Measurements from ENCODE around the gene CIROP.

The CIROP gene

DNA sequence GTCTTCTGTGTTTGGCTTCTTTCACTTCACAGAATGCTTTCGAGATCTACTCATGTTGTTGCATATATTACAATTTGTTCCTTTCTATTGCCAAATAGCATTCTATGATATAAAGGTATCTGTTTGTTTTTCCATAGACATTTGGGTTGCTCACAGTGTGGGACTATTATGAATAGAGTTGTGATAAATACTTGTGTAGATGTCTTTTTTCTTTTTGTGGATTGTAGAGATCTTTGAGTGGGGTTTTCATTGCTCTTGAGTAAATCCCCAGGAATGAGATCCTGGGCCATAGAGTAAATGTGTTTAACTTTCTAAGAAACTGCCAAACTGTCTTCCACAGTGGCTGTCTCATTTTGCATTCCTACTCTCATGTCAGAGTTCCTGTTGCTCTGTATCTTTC lies 39.1 kb upstream of the CIROP start:
- no CpG with 5 or more reads among the region's 1 CpG for WGBS, 2 experiments (ENCODE audit: insufficient coverage in 2 of 2)
- H3K27ac ChIP-seq (ENCODE audit: low read depth, low read length, severe bottlenecking) = no peak overlapping the region

DNA sequence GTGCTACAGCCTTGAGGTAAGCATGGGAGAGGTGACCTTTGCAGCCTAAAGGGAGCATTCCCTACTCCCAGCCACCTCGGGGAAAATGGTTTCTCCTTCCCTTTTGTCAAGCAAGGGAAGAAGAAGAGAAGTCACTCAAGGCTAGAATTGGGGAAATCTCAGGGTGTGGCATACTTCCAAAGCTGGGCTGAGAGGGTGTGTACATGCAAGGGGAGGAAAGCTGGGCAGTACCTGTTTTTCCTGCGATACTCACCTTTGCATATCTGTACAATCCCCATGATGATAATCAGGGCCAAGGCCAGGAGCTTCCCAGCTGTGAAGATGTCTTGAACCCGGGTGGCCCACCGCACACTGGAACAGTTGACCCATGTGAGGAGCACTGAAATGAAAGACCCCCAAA lies 38.0 kb upstream of the CIROP start:
- Histone ChIP-seq H3K9me3 (ENCODE audit: control insufficient read depth, low read length) (no peaks in the 10 kb centered on the region), H3K4me3 (ENCODE audit: extremely low read depth, insufficient read depth, low read length, poor library complexity, severe bottlenecking) (no peak overlapping the region)
- WGBS, 2 experiments (ENCODE audit: insufficient coverage in 2 of 2) = 94 to 96% methylated on average over 3 to 4 of the region's 4 CpGs

More for the DNA sequence above, 39.1 kb upstream of the CIROP start:
- Histone ChIP-seq H3K9me3 (ENCODE audit: control insufficient read depth, low read length) (no peaks in the 10 kb centered on the region), H3K4me1 (ENCODE audit: control insufficient read depth, insufficient read depth, low read length, poor library complexity, severe bottlenecking) (peaks cover 11% of the 10 kb centered on the region), H3K36me3 (ENCODE audit: control insufficient read depth, insufficient read depth, low read length) (no peaks in the 10 kb centered on the region), H3K4me3 (ENCODE audit: extremely low read depth, insufficient read depth, low read length, poor library complexity, severe bottlenecking) (no peak overlapping the region)

DNA sequence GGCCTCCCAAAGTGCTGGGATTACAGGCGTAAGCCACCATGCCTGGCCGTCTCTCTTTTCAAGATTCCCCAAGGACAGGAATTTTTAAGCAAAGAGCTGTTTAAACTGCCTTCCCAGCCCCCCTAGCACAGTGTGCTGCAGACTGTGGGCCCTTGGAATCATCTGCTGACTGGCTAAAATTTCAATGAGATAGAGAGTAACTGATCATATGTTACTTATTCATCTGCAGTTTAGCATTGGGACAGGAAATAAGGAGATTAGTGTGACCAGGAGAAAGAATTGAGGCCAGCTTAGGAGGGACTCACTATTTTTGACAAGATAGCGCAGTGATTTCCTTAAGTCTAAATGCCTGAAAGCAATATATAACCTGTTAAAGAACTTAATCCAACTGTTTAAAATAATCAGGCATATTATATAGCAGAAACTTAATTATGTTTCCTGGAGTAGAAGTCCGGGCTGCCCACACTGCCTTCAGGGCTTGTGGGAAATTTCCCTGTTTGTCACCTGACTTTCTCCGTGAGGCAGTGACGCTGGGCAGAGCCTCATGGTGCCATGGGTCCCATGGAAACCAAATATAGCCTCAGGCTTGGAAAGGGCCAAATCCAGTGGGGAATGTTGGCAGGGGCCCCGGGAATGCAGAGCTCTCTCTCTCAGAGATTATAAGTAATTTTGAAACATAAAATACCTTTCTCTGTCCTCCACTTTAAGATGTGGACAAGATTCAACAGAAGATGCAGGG lies 37.1 kb upstream of the CIROP start:
- H3K9me3 ChIP-seq (ENCODE audit: control insufficient read depth, low read length) = no peaks in the 10 kb centered on the region
- H3K4me3 ChIP-seq (ENCODE audit: extremely low read depth, insufficient read depth, low read length, poor library complexity, severe bottlenecking) = no peak overlapping the region
- H3K4me1 ChIP-seq (ENCODE audit: control insufficient read depth, insufficient read depth, low read length, poor library complexity, severe bottlenecking) = peaks cover 11% of the 10 kb centered on the region
- no peak overlapping the region for H3K27ac ChIP-seq (ENCODE audit: low read depth, low read length, severe bottlenecking)
- H3K36me3 ChIP-seq (ENCODE audit: control insufficient read depth, insufficient read depth, low read length) = no peaks in the 10 kb centered on the region
- 85 to 95% methylated on average over 5 of the region's 7 CpGs for WGBS, 2 experiments (ENCODE audit: insufficient coverage in 2 of 2)

More for the DNA sequence above, 38.0 kb upstream of the CIROP start:
- H3K27ac ChIP-seq (ENCODE audit: low read depth, low read length, severe bottlenecking) = no peak overlapping the region
- no peaks in the 10 kb centered on the region for H3K36me3 ChIP-seq (ENCODE audit: control insufficient read depth, insufficient read depth, low read length)
- peaks cover 11% of the 10 kb centered on the region for H3K4me1 ChIP-seq (ENCODE audit: control insufficient read depth, insufficient read depth, low read length, poor library complexity, severe bottlenecking)

DNA sequence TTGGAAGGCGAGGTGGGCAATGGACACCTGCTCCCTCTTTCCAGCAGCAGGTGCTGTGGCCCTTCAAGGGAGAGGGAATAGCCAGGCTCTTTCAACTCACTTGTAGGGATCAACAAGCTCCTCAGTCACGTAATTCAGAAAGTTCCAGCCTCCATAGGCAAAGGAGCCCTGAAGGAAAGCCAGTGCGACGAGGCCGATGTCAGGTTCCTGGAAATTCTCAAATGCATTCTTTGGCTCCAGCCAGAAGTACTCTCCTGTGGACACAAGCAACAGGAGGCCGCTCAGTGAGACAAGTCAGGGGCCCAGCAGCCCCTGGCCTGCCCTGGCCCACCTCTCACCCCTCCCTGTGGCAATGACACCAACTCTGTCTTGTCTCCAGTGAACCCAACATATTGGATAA lies 35.6 kb upstream of the CIROP start:
- Histone ChIP-seq H3K9me3 (ENCODE audit: control insufficient read depth, low read length) (no peaks in the 10 kb centered on the region), H3K4me3 (ENCODE audit: extremely low read depth, insufficient read depth, low read length, poor library complexity, severe bottlenecking) (no peak overlapping the region), H3K4me1 (ENCODE audit: control insufficient read depth, insufficient read depth, low read length, poor library complexity, severe bottlenecking) (no peaks in the 10 kb centered on the region), H3K36me3 (ENCODE audit: control insufficient read depth, insufficient read depth, low read length) (no peaks in the 10 kb centered on the region), H3K27ac (ENCODE audit: low read depth, low read length, severe bottlenecking) (no peak overlapping the region)
- 83 to 93% methylated on average over 5 to 6 of the region's 6 CpGs for WGBS, 2 experiments (ENCODE audit: insufficient coverage in 2 of 2)

DNA sequence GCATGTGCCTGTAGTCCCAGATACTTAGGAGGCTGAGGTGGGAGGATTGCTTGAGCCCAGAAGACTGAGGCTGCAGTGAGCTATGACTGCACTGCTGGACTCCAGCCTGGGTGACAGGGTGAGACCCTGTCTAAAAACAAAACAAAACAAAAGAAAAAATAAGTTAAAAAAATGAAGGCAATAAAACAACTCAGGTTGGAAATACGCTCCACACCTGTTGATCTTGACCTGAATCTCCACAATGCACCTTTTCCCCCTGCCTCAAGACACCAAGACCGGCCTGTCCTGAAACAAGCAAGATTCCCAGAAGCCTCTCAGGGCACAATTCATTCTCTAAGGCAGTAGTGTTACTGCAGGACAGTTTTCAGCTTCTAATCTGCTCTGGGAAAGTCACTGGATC lies 35.1 kb upstream of the CIROP start:
- no peaks in the 10 kb centered on the region for H3K9me3 ChIP-seq (ENCODE audit: control insufficient read depth, low read length)
- no peak overlapping the region for H3K4me3 ChIP-seq (ENCODE audit: extremely low read depth, insufficient read depth, low read length, poor library complexity, severe bottlenecking)
- H3K27ac ChIP-seq (ENCODE audit: low read depth, low read length, severe bottlenecking) = no peak overlapping the region
- H3K36me3 ChIP-seq (ENCODE audit: control insufficient read depth, insufficient read depth, low read length) = no peaks in the 10 kb centered on the region
- 100% methylated on average over 2 of the region's 2 CpGs; no CpG with 5 or more reads in 1 of the 2 experiments for WGBS, 2 experiments (ENCODE audit: insufficient coverage in 2 of 2)
- H3K4me1 ChIP-seq (ENCODE audit: control insufficient read depth, insufficient read depth, low read length, poor library complexity, severe bottlenecking) = no peaks in the 10 kb centered on the region

DNA sequence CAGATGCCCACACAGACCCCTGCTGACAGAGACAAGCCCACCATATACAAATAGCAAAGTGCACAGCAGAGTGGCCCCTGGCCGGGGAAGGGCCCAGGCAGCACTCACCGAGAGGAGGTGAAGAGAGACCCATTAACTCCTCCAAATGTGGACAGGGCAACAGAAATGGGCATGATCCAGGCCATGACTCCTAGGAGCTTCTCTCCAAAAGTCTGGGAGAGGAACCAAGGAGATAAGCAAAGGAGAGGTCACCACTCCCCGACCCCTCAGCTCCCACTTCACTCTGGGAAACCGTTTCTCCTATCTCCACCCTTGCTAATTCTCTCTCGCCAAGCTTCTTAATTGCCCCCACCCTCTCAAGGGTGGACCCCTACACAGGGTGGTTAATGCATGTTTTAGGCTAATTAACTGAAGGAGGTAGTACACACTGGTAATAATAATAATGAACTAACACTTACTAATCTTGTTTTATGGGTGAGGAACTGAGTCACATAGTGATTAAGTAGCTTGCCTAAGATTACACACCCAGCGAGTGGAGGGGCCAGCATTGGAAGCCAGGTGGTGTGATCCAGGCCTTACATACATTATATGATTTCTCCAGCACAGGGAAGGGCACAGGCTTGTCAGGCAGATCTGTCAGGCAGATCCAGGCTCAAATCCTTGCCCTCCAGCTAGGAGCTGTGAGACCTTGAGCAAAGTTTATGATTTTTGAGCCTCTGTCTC lies 33.2 kb upstream of the CIROP start:
- Histone ChIP-seq H3K9me3 (ENCODE audit: control insufficient read depth, low read length) (no peaks in the 10 kb centered on the region), H3K4me1 (ENCODE audit: control insufficient read depth, insufficient read depth, low read length, poor library complexity, severe bottlenecking) (no peaks in the 10 kb centered on the region), H3K27ac (ENCODE audit: low read depth, low read length, severe bottlenecking) (no peak overlapping the region), H3K4me3 (ENCODE audit: extremely low read depth, insufficient read depth, low read length, poor library complexity, severe bottlenecking) (no peak overlapping the region), H3K36me3 (ENCODE audit: control insufficient read depth, insufficient read depth, low read length) (no peaks in the 10 kb centered on the region)
- WGBS, 2 experiments (ENCODE audit: insufficient coverage in 2 of 2) = 100% methylated on average over 1 to 2 of the region's 6 CpGs

DNA sequence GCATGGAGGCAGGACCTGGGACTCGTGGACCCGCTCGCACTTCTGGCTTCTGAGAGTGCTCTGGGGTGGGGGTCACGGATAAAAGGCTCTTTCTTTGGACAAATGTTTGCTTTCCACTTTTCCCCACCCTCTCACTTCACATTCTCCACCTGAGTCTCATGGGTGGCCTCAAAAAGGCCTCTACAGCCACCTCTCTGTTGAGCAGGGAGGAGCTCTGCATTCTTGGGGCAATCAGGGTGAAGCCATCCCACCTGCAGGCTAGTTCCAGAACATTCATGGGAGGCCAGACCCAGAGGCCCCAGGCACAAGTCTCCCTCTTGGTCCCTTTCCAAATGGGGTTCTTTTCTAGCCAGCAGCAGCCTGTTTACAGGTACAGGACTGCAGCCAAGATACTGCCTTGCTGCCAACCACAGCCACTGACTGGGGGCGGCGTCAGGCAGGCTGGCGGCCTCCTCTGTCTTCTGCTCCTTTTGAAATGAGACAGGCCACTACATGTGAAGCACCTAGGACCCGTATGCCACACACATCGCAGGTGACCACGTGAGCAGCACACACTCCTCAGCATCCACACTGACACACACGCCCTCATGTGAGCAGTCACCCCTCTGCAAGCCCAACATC lies 32.5 kb upstream of the CIROP start:
- H3K9me3 ChIP-seq (ENCODE audit: control insufficient read depth, low read length) = no peaks in the 10 kb centered on the region
- H3K36me3 ChIP-seq (ENCODE audit: control insufficient read depth, insufficient read depth, low read length) = no peaks in the 10 kb centered on the region
- no peak overlapping the region for H3K4me3 ChIP-seq (ENCODE audit: extremely low read depth, insufficient read depth, low read length, poor library complexity, severe bottlenecking)
- H3K4me1 ChIP-seq (ENCODE audit: control insufficient read depth, insufficient read depth, low read length, poor library complexity, severe bottlenecking) = no peaks in the 10 kb centered on the region
- H3K27ac ChIP-seq (ENCODE audit: low read depth, low read length, severe bottlenecking) = no peak overlapping the region
- 92 to 96% methylated on average over 10 of the region's 11 CpGs for WGBS, 2 experiments (ENCODE audit: insufficient coverage in 2 of 2)

DNA sequence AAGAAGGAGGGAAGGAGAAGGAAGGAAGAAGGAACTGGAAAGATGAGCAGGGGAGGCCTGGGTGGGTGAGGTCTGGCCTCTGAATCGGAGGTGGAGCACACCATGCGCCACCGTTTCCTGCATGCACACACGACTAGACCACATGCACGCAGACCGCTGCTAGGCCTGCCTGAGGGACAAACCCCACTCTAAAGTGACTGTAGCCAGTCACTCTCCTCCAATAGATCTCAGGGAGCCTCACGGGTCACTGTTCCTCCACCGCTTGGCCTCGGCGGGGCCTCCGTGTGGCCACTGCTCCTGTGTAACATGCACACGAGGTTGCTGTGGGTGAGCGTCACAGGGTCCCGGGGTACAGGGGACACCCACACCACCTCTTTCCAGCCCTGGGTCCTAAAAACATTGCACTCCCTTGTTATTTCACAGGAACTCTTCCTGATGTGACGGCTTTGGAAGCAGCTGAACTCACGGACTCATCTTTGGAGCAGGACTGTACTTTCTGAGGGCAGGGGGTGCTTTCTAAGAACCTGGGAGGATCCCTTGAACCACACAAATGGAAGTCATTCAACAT lies 31.9 kb upstream of the CIROP start:
- no peak overlapping the region for H3K27ac ChIP-seq (ENCODE audit: low read depth, low read length, severe bottlenecking)
- no peaks in the 10 kb centered on the region for H3K4me1 ChIP-seq (ENCODE audit: control insufficient read depth, insufficient read depth, low read length, poor library complexity, severe bottlenecking)
- WGBS, 2 experiments (ENCODE audit: insufficient coverage in 2 of 2) = 96 to 98% methylated on average over 8 to 16 of the region's 16 CpGs
- H3K36me3 ChIP-seq (ENCODE audit: control insufficient read depth, insufficient read depth, low read length) = no peaks in the 10 kb centered on the region
- H3K9me3 ChIP-seq (ENCODE audit: control insufficient read depth, low read length) = no peaks in the 10 kb centered on the region
- H3K4me3 ChIP-seq (ENCODE audit: extremely low read depth, insufficient read depth, low read length, poor library complexity, severe bottlenecking) = no peak overlapping the region

DNA sequence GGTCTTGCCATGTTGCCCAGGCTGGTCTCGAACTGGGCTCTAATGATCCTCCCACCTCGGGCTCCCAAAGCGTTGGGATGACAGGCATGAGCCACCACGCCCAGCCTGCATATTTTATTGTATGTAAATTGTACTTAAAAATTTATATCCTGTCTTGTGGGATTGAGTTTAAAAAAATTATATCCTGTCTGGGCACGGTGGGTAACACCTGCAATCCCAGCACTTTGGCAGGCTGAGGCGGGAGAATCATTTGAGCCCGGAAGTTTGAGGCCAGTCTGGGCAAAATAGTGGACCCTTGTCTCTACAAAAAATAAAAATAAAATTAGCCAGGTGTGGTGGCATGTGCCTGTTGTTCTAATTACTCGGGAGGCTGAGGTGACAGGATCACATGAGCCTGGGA lies 28.2 kb upstream of the CIROP start:
- Histone ChIP-seq H3K4me1 (ENCODE audit: control insufficient read depth, insufficient read depth, low read length, poor library complexity, severe bottlenecking) (no peaks in the 10 kb centered on the region), H3K4me3 (ENCODE audit: extremely low read depth, insufficient read depth, low read length, poor library complexity, severe bottlenecking) (no peak overlapping the region), H3K36me3 (ENCODE audit: control insufficient read depth, insufficient read depth, low read length) (no peaks in the 10 kb centered on the region), H3K27ac (ENCODE audit: low read depth, low read length, severe bottlenecking) (no peak overlapping the region), H3K9me3 (ENCODE audit: control insufficient read depth, low read length) (no peaks in the 10 kb centered on the region)
- 92 to 100% methylated on average over 2 to 5 of the region's 8 CpGs for WGBS, 2 experiments (ENCODE audit: insufficient coverage in 2 of 2)

DNA sequence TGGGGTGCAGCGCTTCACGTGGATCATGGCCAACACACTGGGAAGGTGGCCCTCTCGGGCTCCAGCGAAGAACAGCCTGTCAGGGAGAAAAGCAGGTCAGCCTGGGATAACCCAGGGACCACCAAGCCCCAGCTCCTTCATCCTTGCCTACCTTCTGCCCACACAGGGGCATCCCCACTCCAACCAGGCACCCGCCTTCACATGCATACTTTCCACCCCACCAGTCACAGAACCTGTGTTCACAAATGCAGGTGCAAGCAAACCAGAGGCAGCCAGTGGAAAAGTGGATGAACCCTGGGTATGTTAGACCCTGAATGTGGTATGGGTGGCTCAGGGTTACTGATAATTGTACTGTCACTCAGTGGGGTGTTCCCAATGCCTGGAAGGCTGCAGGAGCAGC lies 26.7 kb upstream of the CIROP start:
- H3K4me3 ChIP-seq (ENCODE audit: extremely low read depth, insufficient read depth, low read length, poor library complexity, severe bottlenecking) = no peak overlapping the region
- H3K27ac ChIP-seq (ENCODE audit: low read depth, low read length, severe bottlenecking) = no peak overlapping the region
- 95% methylated on average over 4 to 5 of the region's 5 CpGs for WGBS, 2 experiments (ENCODE audit: insufficient coverage in 2 of 2)
- H3K4me1 ChIP-seq (ENCODE audit: control insufficient read depth, insufficient read depth, low read length, poor library complexity, severe bottlenecking) = no peaks in the 10 kb centered on the region
- peaks cover 3% of the 10 kb centered on the region for H3K36me3 ChIP-seq (ENCODE audit: control insufficient read depth, insufficient read depth, low read length)
- H3K9me3 ChIP-seq (ENCODE audit: control insufficient read depth, low read length) = no peaks in the 10 kb centered on the region

Data from mesodermal cell (in vitro differentiated cells).